K562 (cell line): Measurements from ENCODE around the gene RHOU. TPM values are rescaled to one million over a fixed set of nuclear protein-coding genes. Genes with fewer than 3 reads are reported as not detected.

ENCODE experiments used
- ATAC-seq: fragments of 200-7000 bp; cut with Tn5 transposase; 3 replicates; pipeline ENCODE4 v1.9.1; 2020; ENCODE audit warnings: moderate library complexity
- BruUV-seq: library from RNA; stranded (reverse); fragments of 400-500 nt; replicated peaks from 2 replicates; lab custom pipeline; 2021; lab: Mats Ljungman, UMichigan
- CTCF ChIA-PET: fragments of 300-600 bp; formaldehyde crosslinking; extraction: SDS; loops from one replicate; lab custom pipeline; 2021; ENCODE audit warnings: low intra/inter-chr PET ratio; lab: Yijun Ruan, JAX
- POLR2A ChIA-PET: fragments of 300-600, 350-650 bp; sonication (Branson Sonifier 250); formaldehyde crosslinking; extraction: SDS; loops from one replicate; lab custom pipeline; 2021; ENCODE audit warnings: antibody characterized with exemption, inconsistent platforms; lab: Yijun Ruan, JAX
- DNase-seq, 4 experiments: peaks; one replicate each; pipeline versions ENCODE4 v3.0.0 to v3.0.0-alpha.2; 2011 to 2018; ENCODE audit warnings: low spot score in 3 of 4, mixed read lengths in 3 of 4; ENCODE audit errors: extremely low read depth in 1 of 4
- FAIRE-seq: peaks from 2 replicates; lab custom pipeline; 2011; peaks lifted over from hg19 to GRCh38; lab: Jason Lieb, UNC
- H2AFZ ChIP-seq: 2 replicates; pipeline ENCODE4 v1.6.0; 2011; ENCODE audit warnings: low read depth, low read length, control low read depth, inconsistent platforms
- H3K27ac ChIP-seq: fragments of 200-600 bp; 3 replicates; pipeline ENCODE4 v1.8.0; 2011; ENCODE audit warnings: low read depth, mild to moderate bottlenecking, control low read depth, inconsistent platforms, low read length, moderate library complexity, mixed read lengths; ENCODE audit errors: extremely low read depth
- H3K27me3 ChIP-seq, 2 experiments: fragments of 300-600 bp in 1 of 2; 2 replicates in 1 of 2; 3 replicates in 1 of 2; pipeline versions ENCODE4 v1.6.0 to v1.8.0; 2011; ENCODE audit warnings: inconsistent platforms in 2 of 2, low read length in 2 of 2, mild to moderate bottlenecking in 1 of 2, mixed read lengths in 1 of 2, moderate library complexity in 1 of 2; ENCODE audit not compliant: control insufficient read depth in 2 of 2, insufficient read depth in 2 of 2
- H3K36me3 ChIP-seq: fragments of 300-600 bp; 3 replicates; pipeline ENCODE4 v1.8.0; 2011; ENCODE audit warnings: mild to moderate bottlenecking, low read length, inconsistent platforms; ENCODE audit not compliant: control insufficient read depth, insufficient read depth
- H3K4me1 ChIP-seq, 2 experiments: fragments of 200-600 bp in 1 of 2; replicated peaks in 1 of 2; 2 replicates in 1 of 2; 3 replicates in 1 of 2; pipeline versions ENCODE4 v1.5.1 to v1.8.0; 2011; ENCODE audit warnings: inconsistent platforms in 2 of 2, low read length in 2 of 2, mild to moderate bottlenecking in 1 of 2, mixed read lengths in 1 of 2, moderate library complexity in 1 of 2; ENCODE audit not compliant: control insufficient read depth in 2 of 2, insufficient read depth in 2 of 2
- H3K4me2 ChIP-seq: 2 replicates; pipeline ENCODE4 v1.6.1; 2011; ENCODE audit warnings: low read length, control low read depth, inconsistent platforms, mixed read lengths; ENCODE audit not compliant: insufficient read depth
- H3K4me3 ChIP-seq: fragments of 200-600 bp; sonication (generic), shearing (Covaris generic); 2 replicates; pipeline ENCODE4 v1.5.1; 2016; ENCODE audit warnings: control low read depth, inconsistent platforms
- H3K79me2 ChIP-seq: fragments of 200-600 bp; 3 replicates; pipeline ENCODE4 v1.8.0; 2011; ENCODE audit warnings: low read length, inconsistent platforms; ENCODE audit not compliant: control insufficient read depth, insufficient read depth
- H3K9ac ChIP-seq, 2 experiments: 2 replicates each; pipeline versions ENCODE4 v1.6.0 to v1.6.1; 2011; ENCODE audit warnings: low read depth in 2 of 2, low read length in 2 of 2, control low read depth in 1 of 2, inconsistent platforms in 1 of 2, mild to moderate bottlenecking in 1 of 2, mixed read lengths in 1 of 2; ENCODE audit not compliant: insufficient read depth in 1 of 2
- H3K9me1 ChIP-seq: one replicate; pipeline ENCODE4 v1.6.0; 2011; ENCODE audit warnings: inconsistent platforms, mild to moderate bottlenecking, low read length, moderate library complexity; ENCODE audit not compliant: control insufficient read depth, insufficient read depth
- H3K9me3 ChIP-seq: replicated peaks from 2 replicates; pipeline ENCODE4 v1.5.1; 2011; ENCODE audit warnings: low read depth, low read length, inconsistent platforms; ENCODE audit not compliant: control insufficient read depth, insufficient read depth
- H4K20me1 ChIP-seq: replicated peaks from 2 replicates; pipeline ENCODE4 v1.6.1; 2011; ENCODE audit warnings: low read length, inconsistent platforms, mixed read lengths; ENCODE audit not compliant: control insufficient read depth, insufficient read depth
- ARID2 ChIP-seq: fragments of 450-650 bp; IDR thresholded peaks from 2 replicates; pipeline ENCODE4 v1.6.1; 2017; ENCODE audit warnings: antibody characterized with exemption, mild to moderate bottlenecking
- HDAC6 ChIP-seq: IDR thresholded peaks from 2 replicates; pipeline ENCODE4 v1.6.1; 2012; ENCODE audit warnings: low read depth, mild to moderate bottlenecking, control low read depth, inconsistent platforms, low read length, moderate library complexity
- NFIX ChIP-seq: fragments of 250-450 bp; sonication (Bioruptor Pico); IDR thresholded peaks from 2 replicates; pipeline ENCODE4 v1.4.0; 2020; ENCODE audit warnings: low read depth, mild to moderate bottlenecking, moderate library complexity
- YY1 ChIP-seq, 3 experiments: IDR thresholded peaks; 2 replicates each; pipeline ENCODE4 v1.6.1; 2011; ENCODE audit warnings: low read length in 2 of 3, mild to moderate bottlenecking in 2 of 3, moderate library complexity in 2 of 3, borderline replicate concordance in 1 of 3, control low read depth in 1 of 3, low read depth in 1 of 3; ENCODE audit not compliant: insufficient read depth in 3 of 3, insufficient replicate concordance in 2 of 3, control insufficient read depth in 1 of 3, insufficient read length in 1 of 3; ENCODE audit errors: extremely low read depth in 1 of 3
- WGBS: fragments of 100-300 bp; shearing (Covaris generic); methylation state at CpG from one replicate; pipeline ENCODE4 v1.1.6; 2016; ENCODE audit warnings: low coverage, mixed read lengths; ENCODE audit not compliant: insufficient coverage; ENCODE audit errors: missing lambda C conversion rate; 5-methylcytosine and 5-hydroxymethylcytosine counted together
- in situ Hi-C: fragments of 300-500 bp; cut with MboI; formaldehyde crosslinking; loops from 4 replicates; pipeline ENCODE4 v1.15.0; 2018; ENCODE audit warnings: inconsistent platforms, mixed read lengths
- intact Hi-C: fragments of 100-400 bp; cut with micrococcal nuclease; formaldehyde crosslinking; loops from 2 replicates; pipeline ENCODE4 v1.14.2; 2022
- polyA plus RNA-seq, 8 experiments: library from polyadenylated mRNA; depleted of rRNA in 4 of 8; stranded (reverse) in 5 of 8; unstranded in 3 of 8; fragments of >200 nt; fragmentation: Nextera tagmentation in 2 of 8; fragmentation: Illumina TruSeq in 1 of 8; extraction: Ambion mirVana in 2 of 8; extraction: Trizol in 1 of 8; gene quantifications; 2 replicates each; pipeline versions ENCODE4 v1.2.1 to v1.2.3, GENCODE V29; 2011 to 2014; ENCODE audit warnings: inconsistent platforms in 1 of 8, missing spikeins in 1 of 8
- total RNA-seq, 7 experiments: library from RNA; depleted of rRNA in 6 of 7; stranded (reverse); fragments of >200 nt in 6 of 7; fragmentation: Illumina TruSeq in 2 of 7; extraction: Trizol in 2 of 7; gene quantifications; 2 replicates each; pipeline versions ENCODE4 v1.2.1 to v1.2.3, GENCODE V29; 2011 to 2021; ENCODE audit warnings: low replicate concordance in 1 of 7
- TF ChIP-seq, protein P1 (sequence below): fragments of 200-600 bp; sonication (generic); IDR thresholded peaks from one replicate; pipeline ENCODE4 v1.6.1; 2012; ENCODE audit warnings: mild to moderate bottlenecking, low read depth, low read length, inconsistent platforms
- TF ChIP-seq, protein P2 (sequence below): fragments of 450-650 bp; IDR thresholded peaks from 2 replicates; pipeline ENCODE4 v1.6.1; 2014; ENCODE audit warnings: low read depth, mild to moderate bottlenecking, moderate library complexity, borderline replicate concordance

The RHOU gene
- total and polyA plus RNA-seq, 9 of the 15 experiments (the other 6 are each of a cell fraction or from before 2014, with no cell fraction given): 0.07 TPM; not detected in 8

GRCh38 chr1:228785366-228786330 is 50.4 kb downstream of the RHOU start:
- Histone ChIP-seq H3K27me3 (peaks cover 13 to 34% of the 10 kb centered on the region in 2 experiments; a peak in 4 of 5 replicates), H2AFZ (no peak overlapping the region), H3K36me3 (no peaks in the 10 kb centered on the region), H3K79me2 (no peaks in the 10 kb centered on the region), H3K4me3 (no peak overlapping the region), H3K27ac (no peak overlapping the region), H3K9me3 (no peaks in the 10 kb centered on the region), H3K9me1 (no peaks in the 10 kb centered on the region), H4K20me1 (no peaks in the 10 kb centered on the region), H3K4me2 (no peak overlapping the region), H3K9ac (no peak overlapping the region), H3K4me1 (no peaks in the 10 kb centered on the region)
- ChIA-PET POLR2A (interaction anchor here (0.5 kb wide), 1 partner anchor 102 kb away, joined by 3 read pairs; no protein-coding TSS in a partner anchor), CTCF (no interaction called here)
- ATAC-seq (no peak), FAIRE-seq (no peak), DNase-seq (no peak)
- WGBS: under 1% methylated on average over 15 of the region's 15 CpGs
- no TSS peak for BruUV-seq
- in situ Hi-C loops: no loop called here
- intact Hi-C loops: no loop called here
- no peak for TF ChIP-seq NFIX (CRISPR knock-in tag)
- no peak for TF ChIP-seq YY1 (IDR thresholded peaks at IDR 0.05; ENCODE audit: borderline replicate concordance in 1 of 3, control insufficient read depth in 1 of 3, extremely low read depth in 1 of 3, insufficient read depth in 3 of 3, insufficient read length in 1 of 3, insufficient replicate concordance in 2 of 3, low read depth in 1 of 3, low read length in 2 of 3)
- TF ChIP-seq, protein P1, sequence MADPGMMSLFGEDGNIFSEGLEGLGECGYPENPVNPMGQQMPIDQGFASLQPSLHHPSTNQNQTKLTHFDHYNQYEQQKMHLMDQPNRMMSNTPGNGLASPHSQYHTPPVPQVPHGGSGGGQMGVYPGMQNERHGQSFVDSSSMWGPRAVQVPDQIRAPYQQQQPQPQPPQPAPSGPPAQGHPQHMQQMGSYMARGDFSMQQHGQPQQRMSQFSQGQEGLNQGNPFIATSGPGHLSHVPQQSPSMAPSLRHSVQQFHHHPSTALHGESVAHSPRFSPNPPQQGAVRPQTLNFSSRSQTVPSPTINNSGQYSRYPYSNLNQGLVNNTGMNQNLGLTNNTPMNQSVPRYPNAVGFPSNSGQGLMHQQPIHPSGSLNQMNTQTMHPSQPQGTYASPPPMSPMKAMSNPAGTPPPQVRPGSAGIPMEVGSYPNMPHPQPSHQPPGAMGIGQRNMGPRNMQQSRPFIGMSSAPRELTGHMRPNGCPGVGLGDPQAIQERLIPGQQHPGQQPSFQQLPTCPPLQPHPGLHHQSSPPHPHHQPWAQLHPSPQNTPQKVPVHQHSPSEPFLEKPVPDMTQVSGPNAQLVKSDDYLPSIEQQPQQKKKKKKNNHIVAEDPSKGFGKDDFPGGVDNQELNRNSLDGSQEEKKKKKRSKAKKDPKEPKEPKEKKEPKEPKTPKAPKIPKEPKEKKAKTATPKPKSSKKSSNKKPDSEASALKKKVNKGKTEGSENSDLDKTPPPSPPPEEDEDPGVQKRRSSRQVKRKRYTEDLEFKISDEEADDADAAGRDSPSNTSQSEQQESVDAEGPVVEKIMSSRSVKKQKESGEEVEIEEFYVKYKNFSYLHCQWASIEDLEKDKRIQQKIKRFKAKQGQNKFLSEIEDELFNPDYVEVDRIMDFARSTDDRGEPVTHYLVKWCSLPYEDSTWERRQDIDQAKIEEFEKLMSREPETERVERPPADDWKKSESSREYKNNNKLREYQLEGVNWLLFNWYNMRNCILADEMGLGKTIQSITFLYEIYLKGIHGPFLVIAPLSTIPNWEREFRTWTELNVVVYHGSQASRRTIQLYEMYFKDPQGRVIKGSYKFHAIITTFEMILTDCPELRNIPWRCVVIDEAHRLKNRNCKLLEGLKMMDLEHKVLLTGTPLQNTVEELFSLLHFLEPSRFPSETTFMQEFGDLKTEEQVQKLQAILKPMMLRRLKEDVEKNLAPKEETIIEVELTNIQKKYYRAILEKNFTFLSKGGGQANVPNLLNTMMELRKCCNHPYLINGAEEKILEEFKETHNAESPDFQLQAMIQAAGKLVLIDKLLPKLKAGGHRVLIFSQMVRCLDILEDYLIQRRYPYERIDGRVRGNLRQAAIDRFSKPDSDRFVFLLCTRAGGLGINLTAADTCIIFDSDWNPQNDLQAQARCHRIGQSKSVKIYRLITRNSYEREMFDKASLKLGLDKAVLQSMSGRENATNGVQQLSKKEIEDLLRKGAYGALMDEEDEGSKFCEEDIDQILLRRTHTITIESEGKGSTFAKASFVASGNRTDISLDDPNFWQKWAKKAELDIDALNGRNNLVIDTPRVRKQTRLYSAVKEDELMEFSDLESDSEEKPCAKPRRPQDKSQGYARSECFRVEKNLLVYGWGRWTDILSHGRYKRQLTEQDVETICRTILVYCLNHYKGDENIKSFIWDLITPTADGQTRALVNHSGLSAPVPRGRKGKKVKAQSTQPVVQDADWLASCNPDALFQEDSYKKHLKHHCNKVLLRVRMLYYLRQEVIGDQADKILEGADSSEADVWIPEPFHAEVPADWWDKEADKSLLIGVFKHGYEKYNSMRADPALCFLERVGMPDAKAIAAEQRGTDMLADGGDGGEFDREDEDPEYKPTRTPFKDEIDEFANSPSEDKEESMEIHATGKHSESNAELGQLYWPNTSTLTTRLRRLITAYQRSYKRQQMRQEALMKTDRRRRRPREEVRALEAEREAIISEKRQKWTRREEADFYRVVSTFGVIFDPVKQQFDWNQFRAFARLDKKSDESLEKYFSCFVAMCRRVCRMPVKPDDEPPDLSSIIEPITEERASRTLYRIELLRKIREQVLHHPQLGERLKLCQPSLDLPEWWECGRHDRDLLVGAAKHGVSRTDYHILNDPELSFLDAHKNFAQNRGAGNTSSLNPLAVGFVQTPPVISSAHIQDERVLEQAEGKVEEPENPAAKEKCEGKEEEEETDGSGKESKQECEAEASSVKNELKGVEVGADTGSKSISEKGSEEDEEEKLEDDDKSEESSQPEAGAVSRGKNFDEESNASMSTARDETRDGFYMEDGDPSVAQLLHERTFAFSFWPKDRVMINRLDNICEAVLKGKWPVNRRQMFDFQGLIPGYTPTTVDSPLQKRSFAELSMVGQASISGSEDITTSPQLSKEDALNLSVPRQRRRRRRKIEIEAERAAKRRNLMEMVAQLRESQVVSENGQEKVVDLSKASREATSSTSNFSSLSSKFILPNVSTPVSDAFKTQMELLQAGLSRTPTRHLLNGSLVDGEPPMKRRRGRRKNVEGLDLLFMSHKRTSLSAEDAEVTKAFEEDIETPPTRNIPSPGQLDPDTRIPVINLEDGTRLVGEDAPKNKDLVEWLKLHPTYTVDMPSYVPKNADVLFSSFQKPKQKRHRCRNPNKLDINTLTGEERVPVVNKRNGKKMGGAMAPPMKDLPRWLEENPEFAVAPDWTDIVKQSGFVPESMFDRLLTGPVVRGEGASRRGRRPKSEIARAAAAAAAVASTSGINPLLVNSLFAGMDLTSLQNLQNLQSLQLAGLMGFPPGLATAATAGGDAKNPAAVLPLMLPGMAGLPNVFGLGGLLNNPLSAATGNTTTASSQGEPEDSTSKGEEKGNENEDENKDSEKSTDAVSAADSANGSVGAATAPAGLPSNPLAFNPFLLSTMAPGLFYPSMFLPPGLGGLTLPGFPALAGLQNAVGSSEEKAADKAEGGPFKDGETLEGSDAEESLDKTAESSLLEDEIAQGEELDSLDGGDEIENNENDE: no peak
- TF ChIP-seq HDAC6: no peak
- TF ChIP-seq, protein P2, sequence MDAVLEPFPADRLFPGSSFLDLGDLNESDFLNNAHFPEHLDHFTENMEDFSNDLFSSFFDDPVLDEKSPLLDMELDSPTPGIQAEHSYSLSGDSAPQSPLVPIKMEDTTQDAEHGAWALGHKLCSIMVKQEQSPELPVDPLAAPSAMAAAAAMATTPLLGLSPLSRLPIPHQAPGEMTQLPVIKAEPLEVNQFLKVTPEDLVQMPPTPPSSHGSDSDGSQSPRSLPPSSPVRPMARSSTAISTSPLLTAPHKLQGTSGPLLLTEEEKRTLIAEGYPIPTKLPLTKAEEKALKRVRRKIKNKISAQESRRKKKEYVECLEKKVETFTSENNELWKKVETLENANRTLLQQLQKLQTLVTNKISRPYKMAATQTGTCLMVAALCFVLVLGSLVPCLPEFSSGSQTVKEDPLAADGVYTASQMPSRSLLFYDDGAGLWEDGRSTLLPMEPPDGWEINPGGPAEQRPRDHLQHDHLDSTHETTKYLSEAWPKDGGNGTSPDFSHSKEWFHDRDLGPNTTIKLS: no peak
- no peak for TF ChIP-seq ARID2
